GM19099 (cell line): ENCODE measurements around the gene RASD2.

ENCODE experiments used
- POLR2A ChIP-seq: IDR thresholded peaks from 3 replicates; pipeline ENCODE4 v1.6.1; 2011; ENCODE audit warnings: low read depth; ENCODE audit not compliant: insufficient read length; ENCODE audit errors: extremely low read depth

The RASD2 gene

DNA sequence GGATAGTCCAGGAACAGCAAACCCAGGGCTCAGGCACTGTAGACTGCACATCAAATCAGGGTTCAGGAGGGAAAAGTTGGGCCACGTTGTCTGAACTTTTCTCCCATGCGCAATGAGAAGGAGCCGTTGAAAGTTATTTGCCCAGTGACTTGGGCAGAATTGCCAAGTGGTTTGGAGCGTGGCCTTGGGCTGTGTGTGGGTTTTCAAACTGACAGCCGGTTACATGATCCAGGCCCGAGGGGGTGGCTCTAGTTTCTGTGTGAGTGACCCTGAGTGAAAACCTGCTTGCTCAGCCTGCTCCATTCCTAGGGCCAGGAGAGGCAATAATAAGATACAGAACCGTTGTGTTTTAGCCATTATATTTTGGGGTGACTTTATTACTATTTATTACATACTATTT lies 56.2 kb downstream of the RASD2 start:
- no peak for TF ChIP-seq POLR2A

DNA sequence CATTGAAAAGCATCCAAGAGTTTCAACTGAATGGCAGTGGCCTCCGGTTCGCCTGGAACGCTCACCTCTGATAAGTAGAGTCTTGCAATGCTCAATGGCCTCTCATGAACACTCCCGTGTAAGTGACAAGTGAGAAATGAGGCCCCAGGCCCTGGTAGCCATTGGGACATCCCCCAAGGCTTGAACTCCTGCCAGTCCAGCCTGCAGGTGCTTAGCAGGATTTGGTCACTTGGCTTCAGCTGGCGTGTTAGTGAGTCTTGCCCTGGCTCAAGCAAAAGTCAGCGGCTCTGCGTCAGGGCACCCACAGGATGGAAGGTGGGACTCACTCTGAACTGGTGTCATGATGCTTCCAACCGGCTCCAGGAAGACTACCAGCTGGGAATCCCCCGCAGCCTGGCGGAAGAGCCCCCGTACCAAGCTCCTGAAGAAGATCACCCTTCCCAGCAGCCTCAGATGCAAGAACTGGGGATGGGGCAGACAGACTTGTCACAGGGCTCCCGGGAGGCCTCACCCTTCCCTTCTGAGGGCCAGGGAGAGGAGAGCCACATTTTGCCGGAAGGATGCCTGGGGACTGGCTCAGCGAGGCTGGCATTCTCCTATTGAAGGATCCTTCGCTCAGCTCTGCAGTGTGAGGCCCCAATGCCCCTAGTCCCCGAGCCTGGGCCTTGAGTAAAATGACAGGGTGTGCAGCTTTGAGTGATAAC lies 57.2 kb downstream of the RASD2 start:
- TF ChIP-seq POLR2A, result no peak

DNA sequence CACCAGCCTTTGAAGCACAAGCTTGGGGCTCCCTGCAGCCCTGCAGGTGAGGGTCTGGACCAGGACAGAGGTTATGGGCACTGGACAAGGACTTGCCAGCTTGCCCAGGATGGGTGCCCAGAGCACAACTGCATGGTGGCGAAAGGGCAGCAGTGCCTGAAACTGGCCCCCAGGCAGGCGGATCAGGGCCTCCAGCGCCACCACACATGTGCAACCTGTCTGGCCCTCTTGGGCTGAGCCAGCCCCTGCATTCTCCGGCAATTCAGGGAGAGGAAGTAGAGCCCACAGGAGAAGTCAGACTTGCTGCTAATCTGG lies 57.7 kb downstream of the RASD2 start:
- no peak for TF ChIP-seq POLR2A

DNA sequence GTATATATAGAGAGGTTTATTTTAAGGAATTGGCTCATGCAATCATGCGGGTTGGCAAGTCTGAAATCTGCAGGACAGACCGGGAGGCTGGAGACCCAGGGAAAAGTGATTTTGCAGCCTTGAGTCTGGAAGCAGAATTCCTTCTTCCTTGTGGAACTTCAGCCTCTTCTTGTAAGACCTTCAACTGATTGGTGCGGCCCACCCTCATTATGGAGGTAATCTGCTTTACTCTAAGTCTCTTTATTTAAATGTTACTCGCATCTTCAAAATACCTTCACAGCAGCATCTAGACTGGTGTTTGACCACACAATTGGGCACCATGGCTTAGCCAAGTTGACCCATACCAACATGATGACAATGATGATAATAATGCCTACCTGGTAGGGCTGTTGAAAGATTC lies 58.7 kb downstream of the RASD2 start:
- no peak for TF ChIP-seq POLR2A

DNA sequence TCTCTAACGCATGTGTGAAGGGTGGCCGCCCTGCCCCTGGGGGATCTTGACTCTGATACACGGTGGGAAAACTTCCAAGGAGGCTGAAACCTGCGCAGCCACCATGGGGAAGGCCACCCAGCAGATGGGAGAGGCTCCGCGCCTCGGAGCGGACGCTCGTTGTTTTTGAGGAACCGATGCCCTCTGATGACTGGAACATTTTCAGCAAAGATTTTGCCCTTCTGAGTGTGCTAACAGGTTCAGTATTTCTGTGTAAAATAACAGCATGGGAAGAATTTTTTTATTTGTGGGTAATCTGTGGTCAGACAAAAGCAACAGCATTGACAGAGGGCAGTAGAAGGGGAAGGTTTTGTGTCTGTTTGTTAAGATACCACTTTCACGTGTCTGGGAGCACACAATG lies 59.8 kb downstream of the RASD2 start:
- TF ChIP-seq POLR2A, result no peak

DNA sequence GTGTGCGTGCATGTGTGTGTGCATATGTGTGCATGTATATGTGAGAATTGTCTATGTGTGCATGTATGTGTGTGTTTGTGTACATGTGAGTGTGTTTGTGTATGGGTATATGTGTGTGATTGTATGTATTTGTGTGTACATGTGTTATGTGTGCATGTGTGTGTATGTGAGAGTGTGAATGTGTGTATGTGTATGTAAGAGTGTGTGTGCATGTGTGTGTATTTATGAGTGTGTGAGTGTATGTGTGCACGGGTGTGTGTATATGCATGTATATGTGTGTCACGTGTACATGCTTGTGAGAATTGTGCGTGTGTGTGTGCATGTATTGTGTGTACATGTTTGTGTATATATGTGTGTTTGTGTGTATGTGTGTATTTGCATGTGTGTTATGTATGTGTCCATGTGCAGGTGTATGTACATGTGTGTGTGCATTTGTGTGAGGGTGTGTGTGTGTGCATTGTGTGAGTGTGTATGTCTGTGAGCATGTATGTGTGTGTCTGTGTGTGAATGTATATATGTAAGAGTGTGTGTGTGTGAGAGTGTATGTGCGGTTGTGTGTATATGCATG lies 60.5 kb downstream of the RASD2 start:
- TF ChIP-seq POLR2A, result no peak

DNA sequence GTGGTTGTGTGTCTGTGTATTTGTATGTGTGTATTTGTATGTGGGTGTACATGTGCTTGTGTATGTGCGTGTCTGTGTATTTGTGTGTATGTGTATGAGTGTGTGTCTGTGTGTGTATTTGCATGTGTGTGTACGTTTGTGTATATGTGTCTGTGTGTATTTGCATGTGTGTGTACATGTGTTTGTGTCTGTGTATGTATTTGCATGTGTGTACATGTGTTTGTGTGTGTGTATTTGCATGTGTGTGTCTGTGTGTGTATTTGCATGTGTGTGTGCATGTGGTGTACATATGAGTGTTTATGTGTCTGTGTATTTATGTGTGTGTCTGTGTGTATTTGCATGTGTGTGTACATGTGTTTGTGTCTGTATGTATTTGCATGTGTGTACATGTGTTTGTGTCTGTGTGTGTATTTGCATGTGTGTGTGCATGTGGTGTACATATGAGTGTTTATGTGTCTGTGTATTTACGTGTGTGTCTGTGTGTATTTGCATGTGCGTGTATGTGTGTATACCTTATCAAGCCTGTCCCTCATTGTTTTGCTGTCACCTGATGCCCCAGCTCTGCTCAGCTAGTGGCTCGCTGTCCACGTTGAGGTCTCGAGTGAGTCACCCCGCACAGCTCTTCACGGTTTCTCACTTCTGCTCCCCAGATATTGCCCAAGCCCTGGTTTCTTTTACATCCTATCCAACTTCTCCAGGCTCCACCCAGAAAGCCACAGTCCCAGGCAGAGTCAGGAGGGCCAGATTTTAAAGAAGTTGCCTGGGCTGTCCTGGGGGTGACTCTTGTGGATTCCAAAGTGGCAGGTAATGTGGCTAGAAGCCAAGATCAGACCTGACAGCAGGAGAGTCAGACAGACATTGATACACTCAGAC lies 61.3 kb downstream of the RASD2 start:
- TF ChIP-seq POLR2A, result no peak
